ENCODE data around the gene DCC. TPM values are rescaled to one million over a fixed set of nuclear protein-coding genes. Genes with fewer than 3 reads are reported as not detected.

Gene DCC
- total and polyA plus RNA-seq, 9 donors = under 0.01 to 0.77 (median 0.30) TPM; not detected in 3

DNA sequence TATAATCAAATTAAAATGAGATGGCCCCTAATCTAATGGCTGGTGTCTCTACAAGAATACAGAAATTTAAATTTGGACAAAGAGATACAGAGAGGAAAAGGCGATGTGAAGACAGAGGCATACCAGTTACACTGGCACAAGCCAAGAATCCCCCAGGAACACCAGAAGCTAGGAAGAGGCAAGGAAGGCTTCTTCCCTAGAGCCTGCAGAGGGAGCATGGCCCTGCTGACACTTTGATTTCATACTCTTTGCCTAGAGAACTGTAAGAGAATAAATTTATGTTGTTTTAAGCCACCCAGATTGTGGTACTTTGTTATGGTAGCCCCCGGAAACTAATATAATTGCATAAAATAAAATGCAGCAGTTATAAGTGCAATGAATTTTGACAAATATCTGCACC, 1213.0 kb downstream of the DCC start:
- no peaks in the 10 kb centered on the region for H3K36me3 ChIP-seq
- no peaks in the 10 kb centered on the region for H3K9me3 ChIP-seq
- no peak overlapping the region for H3K4me3 ChIP-seq
- no peak for DNase-seq
- TF ChIP-seq EP300 (IDR thresholded peaks at IDR 0.05) (no peak), POLR2A (IDR thresholded peaks at IDR 0.05) (no peak)
- TF ChIP-seq, protein P1, sequence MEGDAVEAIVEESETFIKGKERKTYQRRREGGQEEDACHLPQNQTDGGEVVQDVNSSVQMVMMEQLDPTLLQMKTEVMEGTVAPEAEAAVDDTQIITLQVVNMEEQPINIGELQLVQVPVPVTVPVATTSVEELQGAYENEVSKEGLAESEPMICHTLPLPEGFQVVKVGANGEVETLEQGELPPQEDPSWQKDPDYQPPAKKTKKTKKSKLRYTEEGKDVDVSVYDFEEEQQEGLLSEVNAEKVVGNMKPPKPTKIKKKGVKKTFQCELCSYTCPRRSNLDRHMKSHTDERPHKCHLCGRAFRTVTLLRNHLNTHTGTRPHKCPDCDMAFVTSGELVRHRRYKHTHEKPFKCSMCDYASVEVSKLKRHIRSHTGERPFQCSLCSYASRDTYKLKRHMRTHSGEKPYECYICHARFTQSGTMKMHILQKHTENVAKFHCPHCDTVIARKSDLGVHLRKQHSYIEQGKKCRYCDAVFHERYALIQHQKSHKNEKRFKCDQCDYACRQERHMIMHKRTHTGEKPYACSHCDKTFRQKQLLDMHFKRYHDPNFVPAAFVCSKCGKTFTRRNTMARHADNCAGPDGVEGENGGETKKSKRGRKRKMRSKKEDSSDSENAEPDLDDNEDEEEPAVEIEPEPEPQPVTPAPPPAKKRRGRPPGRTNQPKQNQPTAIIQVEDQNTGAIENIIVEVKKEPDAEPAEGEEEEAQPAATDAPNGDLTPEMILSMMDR (IDR thresholded peaks at IDR 0.05) = no peak
- intact Hi-C loops (cut with DNase I) = no loop called here
- H3K4me1 ChIP-seq (ENCODE audit: insufficient read depth) = no peaks in the 10 kb centered on the region
- H3K27ac ChIP-seq = no peak overlapping the region
- WGBS, 3 donors = 83 to 93% (median 92%) methylated on average over 2 of the region's 2 CpGs
- no peaks in the 10 kb centered on the region for H3K27me3 ChIP-seq

DNA sequence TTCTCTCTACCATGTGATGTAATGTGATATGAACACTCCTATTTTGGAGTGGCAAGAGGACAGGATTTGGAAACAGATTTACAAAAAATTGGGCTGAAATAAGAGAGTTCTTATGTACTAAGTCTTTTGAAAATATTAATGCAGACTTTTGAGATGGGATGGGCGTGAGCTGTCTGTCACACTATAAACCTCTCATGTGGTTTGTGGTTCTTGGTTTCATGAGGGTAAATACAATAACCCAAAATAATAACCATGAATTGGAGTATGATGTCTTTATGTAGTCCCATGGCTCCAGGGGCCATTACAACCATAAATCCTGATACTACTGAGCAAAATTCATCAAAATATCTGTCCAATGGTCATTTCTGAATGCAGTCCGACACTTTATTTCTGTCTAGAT, 1216.5 kb downstream of the DCC start:
- intact Hi-C loops (cut with DNase I) = no loop called here
- TF ChIP-seq, protein P1 (IDR thresholded peaks at IDR 0.05) = no peak
- TF ChIP-seq POLR2A (IDR thresholded peaks at IDR 0.05) (no peak), EP300 (IDR thresholded peaks at IDR 0.05) (no peak)
- Histone ChIP-seq H3K9me3 (no peaks in the 10 kb centered on the region), H3K4me3 (no peak overlapping the region), H3K36me3 (no peaks in the 10 kb centered on the region), H3K4me1 (ENCODE audit: insufficient read depth) (no peaks in the 10 kb centered on the region), H3K27ac (no peak overlapping the region), H3K27me3 (no peaks in the 10 kb centered on the region)
- no peak for DNase-seq
- 87 to 96% (median 89%) methylated on average over 2 of the region's 2 CpGs for WGBS, 3 donors

DNA sequence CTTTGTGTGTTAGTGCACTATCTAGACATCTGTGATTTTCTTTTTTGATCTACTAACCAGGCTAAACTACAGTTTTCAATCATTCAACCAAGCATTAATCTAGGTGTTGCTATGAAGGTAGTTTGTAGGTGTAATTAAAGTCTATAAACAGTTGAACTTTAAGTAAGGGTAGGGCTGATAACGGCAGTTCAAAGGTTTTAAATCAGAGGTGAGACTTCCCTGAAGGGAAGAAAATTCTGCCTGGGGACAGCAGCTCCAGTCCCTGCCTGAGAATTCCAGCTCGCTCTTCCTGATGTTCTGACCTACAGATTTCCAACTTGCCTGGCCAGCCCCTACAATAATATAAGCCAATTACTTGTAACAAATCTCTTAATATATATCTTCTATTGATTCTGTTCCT, 1220.5 kb downstream of the DCC start:
- no peaks in the 10 kb centered on the region for H3K9me3 ChIP-seq
- WGBS, 3 donors = 85 to 92% (median 85%) methylated on average over 2 of the region's 2 CpGs
- no peak overlapping the region for H3K27ac ChIP-seq
- H3K36me3 ChIP-seq = no peaks in the 10 kb centered on the region
- TF ChIP-seq, protein P1 (IDR thresholded peaks at IDR 0.05) = no peak
- no peak for TF ChIP-seq EP300 (IDR thresholded peaks at IDR 0.05)
- no peak for TF ChIP-seq POLR2A (IDR thresholded peaks at IDR 0.05)
- H3K27me3 ChIP-seq = no peaks in the 10 kb centered on the region
- no peak for DNase-seq
- no peak overlapping the region for H3K4me3 ChIP-seq
- intact Hi-C loops (cut with DNase I) = no loop called here
- H3K4me1 ChIP-seq (ENCODE audit: insufficient read depth) = no peaks in the 10 kb centered on the region

DNA sequence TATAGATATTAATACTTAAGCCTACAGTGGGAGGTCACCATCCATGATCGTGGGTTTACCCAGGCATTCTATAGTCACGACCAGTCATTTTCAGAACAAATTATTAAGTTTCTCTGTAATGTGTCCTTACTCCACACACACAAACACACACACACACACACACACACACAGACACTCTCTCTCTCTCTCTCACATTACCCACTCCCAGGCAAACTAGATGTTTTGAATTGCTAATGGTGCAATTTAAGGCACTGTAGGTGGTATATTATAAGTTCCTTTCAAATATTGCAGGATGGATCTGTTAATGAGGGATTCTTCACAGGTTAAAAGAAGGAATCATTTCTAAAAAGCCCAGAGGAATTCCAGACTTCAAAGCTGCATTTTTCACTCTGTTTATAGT, 1226.6 kb downstream of the DCC start:
- H3K9me3 ChIP-seq = no peaks in the 10 kb centered on the region
- TF ChIP-seq, protein P1 (IDR thresholded peaks at IDR 0.05) = no peak
- TF ChIP-seq POLR2A (IDR thresholded peaks at IDR 0.05) (no peak), EP300 (IDR thresholded peaks at IDR 0.05) (no peak)
- 88 to 96% (median 93%) methylated on average over 2 of the region's 2 CpGs for WGBS, 3 donors

More for the DNA sequence above, 1226.6 kb downstream of the DCC start:
- Histone ChIP-seq H3K36me3 (no peaks in the 10 kb centered on the region), H3K4me3 (no peak overlapping the region), H3K27ac (no peak overlapping the region), H3K27me3 (no peaks in the 10 kb centered on the region), H3K4me1 (ENCODE audit: insufficient read depth) (peaks cover 3% of the 10 kb centered on the region)
- no peak for DNase-seq
- intact Hi-C loops (cut with DNase I) = no loop called here
